HG03469 (cell line): ENCODE data around the gene MXRA7.
"Not testable (repeated sequence)": the region's sequence is repeated elsewhere in the genome, so short reads cannot be mapped to it uniquely, and the experiment has no call there.

ENCODE experiments used
- ATAC-seq: cut with Tn5 transposase; IDR thresholded peaks from one replicate; pipeline ENCODE4 v1.9.1; 2021; ENCODE audit warnings: mild to moderate bottlenecking, moderate library complexity, moderate number of reproducible peaks; ENCODE audit not compliant: unreplicated experiment

The MXRA7 gene

GRCh38 chr17:76716146-76716838 lies 5.5 kb upstream of the MXRA7 start:
- ATAC-seq, result no peak

DNA sequence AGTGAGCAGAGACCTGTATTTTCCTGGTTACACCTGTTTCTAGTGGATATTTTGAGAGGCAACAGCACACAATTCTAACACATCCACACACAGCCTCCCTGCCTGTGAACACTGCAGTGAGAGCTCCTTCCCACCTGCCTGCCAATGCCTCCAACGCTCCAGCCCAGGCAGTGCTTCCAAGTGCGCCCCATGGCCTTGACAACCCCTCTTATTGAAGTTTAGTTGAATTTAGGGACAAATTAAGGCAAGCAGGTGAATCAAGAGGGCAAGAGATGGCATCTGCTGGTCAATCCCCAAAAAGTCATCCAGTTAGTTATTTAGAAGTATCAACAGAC lies 4.7 kb upstream of the MXRA7 start:
- ATAC-seq, result no peak

- no peak for ATAC-seq
Observed at GRCh38 chr17:76714822-76715495, 4.2 kb upstream of the MXRA7 start.

- ATAC-seq, result no peak
Observed at GRCh38 chr17:76714336-76714735, 3.6 kb upstream of the MXRA7 start.

DNA sequence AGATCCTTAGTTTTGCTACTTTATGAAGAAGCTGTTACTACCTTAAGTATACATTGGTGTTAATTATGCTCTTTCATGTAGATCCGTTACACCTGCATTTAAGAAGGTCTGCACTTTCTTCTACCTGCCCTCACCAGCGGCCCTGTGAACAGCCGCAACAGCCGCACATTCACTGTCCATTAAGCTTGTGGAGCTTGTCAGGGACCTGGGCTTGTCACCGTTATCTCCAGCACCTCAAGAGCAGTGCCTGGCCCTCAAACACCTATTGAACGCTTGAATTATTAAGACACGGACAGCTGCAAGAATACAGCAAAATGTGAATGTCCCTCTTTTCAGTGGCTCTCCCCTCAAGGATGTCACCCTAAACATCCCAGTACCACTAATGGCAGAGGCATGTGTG lies 3.0 kb upstream of the MXRA7 start:
- ATAC-seq, result no peak

GRCh38 chr17:76712321-76712720 lies 1.6 kb upstream of the MXRA7 start:
- ATAC-seq, result not testable (repeated sequence)

GRCh38 chr17:76709951-76710862 lies 558 bp downstream of the MXRA7 start:
- not testable (repeated sequence) for ATAC-seq

DNA sequence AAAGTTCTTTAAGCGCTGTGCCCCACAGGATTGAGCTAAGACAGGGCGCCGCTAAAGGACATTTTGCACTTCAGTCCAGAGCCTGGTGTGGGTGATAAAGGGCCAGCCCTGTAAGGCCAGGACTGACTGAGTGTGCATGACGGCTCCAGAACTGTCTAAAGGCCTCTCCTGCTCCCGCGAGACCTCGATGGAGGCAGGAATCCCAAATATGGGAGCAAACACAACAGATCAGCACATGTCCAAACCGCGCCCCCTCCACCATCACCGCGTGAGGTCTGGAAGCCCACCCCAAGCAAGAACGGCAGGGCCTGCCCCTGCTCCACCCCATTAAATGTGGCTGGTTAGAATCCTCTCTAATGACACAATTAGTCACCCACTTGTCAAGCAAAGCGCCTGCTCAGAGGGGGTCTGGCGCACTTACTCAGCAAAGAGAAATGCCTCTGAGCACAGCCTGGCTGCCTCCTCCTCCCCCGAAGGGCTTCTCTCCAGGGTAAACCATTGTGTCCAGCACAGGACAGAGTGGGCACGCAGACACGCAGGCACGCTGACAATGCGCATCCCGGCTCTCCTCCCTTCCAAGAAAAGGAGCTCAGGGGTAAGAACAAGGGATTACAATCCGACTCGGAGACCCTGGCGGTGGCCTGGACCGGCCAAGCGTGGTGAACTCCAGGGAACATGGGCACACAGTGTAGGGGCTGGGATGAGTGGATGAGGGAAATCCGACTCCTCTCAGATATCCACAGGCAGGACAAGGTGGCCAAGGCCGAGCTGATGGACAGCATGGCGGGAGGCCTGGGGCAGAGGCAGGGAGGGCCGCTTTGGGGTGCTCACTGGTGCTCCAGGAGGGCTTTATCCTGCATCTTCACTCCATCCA lies 1.5 kb downstream of the MXRA7 start:
- ATAC-seq, result no peak

DNA sequence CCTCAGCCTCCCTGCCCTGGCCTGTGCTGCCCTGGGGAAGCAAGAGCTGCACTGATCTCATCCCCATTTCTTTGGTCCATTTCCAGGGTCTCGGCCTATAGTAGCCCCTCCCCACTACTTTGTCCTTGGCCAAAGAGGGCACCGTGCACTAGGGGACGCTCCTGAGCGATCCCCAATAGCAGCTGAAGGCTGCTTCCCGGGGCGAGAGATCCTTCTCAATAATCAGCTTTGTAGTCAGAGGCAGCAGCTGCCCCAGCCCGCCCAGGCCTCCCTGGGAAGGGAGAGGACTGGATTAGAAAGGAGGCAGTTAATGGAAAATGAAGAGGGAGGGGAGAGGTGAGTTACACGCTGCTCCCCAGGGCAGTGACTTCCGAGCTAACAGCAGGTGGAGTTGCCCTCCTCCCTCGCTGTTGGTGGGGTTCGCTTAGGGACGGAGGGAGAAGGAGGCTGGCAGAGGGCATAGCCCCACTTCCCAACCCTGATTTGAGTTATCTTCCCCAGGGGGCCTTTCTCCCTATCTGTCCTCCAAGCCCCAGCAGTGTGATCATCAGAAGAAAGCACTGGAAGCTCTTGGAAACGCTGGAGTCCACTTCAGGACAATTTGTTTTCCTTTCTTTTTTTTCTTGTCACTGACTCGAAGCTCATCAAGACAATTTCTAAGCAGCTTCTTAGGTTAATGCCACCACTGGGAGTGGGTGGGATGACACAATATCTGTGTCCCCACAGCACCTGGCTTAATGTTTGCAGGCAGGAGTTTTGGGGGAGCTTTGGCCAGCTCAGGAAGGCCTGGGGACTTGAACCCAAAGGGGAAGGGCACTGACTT lies 2.6 kb downstream of the MXRA7 start:
- ATAC-seq, result no peak

- no peak for ATAC-seq
Observed at GRCh38 chr17:76706817-76707216, 3.9 kb downstream of the MXRA7 start.

- ATAC-seq, result no peak
Observed at GRCh38 chr17:76704805-76705204, 6.0 kb downstream of the MXRA7 start.

DNA sequence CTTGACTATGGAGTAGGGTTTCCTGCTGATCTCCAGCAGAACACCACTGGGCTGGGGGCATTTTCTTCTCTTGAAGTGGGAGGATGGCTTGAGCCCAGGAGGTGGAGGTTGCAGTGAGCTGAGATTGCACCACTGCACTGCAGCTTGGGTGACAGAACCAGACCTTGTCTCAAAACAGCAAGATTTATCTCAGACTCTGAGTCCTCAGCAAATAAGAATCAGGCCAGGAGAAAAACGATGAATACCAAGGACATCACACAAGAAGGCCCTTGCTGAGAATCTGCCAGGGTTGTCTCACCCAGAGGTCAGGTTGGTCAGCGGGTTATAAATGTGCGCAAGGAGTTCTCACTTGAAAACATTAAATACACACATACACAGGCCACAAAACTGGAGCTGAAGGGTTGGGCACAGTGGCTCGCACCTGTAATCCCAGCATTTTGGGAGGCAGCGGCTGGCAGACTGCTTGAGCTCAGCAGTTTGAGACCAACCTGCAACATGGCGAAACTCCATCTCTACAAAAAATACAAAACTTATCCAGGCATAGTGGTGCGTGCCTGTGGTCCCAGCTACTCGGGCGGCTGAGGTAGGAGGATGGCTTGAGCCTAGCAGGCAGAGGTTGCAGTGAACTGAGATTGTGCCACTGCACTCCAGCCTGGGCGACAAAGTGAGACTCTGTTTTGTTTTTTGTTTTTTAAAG lies 7.7 kb downstream of the MXRA7 start:
- ATAC-seq, result no peak

DNA sequence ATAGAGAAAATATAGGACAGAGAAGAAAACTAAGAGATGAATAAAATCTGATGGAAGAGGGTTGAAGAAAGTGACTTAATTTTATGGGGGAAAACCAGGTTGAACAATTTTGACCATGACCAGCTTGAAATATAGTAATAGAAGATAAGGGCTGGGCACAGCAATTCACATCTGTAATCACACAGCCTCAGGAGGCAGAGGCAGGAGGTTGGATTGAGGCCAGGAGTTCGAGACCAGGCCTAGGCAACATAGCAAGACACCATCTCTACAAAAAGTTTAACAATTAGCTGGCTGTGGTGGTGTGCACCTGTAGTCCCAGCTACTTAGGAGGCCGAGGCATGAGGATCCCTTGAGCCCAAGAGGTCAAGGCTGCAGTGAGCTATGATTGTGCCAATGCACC lies 8.7 kb downstream of the MXRA7 start:
- ATAC-seq, result no peak

GRCh38 chr17:76701471-76701967 lies 9.2 kb downstream of the MXRA7 start:
- no peak for ATAC-seq

DNA sequence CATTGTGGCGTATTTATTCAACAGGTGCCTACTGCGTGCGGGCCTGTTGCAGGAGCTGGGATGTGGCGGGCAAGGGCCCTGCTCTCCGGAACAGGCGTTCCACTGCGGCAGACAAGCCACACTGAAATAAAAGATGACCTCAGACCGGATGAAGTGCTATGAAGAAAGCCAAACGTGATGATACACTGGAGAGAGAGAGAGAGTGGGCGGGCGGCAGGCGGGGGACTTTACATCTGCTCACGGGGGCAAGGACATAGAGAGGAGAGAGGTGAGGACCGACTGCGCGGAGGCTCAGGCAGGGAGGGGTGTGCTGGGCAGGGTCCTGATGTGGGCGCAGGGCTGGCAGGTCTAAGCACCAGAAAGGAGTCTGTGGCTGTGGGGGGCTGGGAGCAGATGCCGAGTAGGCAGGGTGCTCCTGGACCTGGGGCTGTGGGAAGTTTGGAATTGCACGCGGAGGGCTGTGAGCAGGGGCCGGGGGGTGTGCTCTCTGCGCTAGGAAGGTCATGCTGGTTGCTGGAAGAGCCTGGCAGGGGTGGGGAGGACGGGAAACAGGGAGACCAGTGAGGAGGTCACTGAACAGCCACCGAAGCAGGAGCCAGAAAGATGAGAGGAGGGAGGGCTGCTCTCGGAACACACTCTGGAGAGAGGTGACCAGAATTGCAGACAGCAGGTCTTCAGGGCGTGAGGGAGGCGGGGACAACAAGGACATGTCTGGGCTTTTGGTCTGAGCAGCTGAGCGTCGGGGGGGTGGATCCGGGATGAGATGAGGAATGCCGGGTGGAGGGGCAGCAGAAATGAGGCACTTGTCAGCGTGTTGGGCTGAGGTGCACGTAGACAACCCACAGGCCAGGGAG lies 9.9 kb downstream of the MXRA7 start:
- no peak for ATAC-seq

- no peak for ATAC-seq
Observed at GRCh38 chr17:76700270-76700616, 10.5 kb downstream of the MXRA7 start.

GRCh38 chr17:76698466-76698977 lies 12.2 kb downstream of the MXRA7 start:
- ATAC-seq, result not testable (repeated sequence)
